GM12878 (cell line): ENCODE data around the gene GRIK4. TPM values are rescaled to one million over a fixed set of nuclear protein-coding genes. Genes with fewer than 3 reads are reported as not detected.

ENCODE experiments used
- ATAC-seq: fragments of 200-7000 bp; cut with Tn5 transposase; 3 replicates; pipeline ENCODE4 v1.9.1; 2020; ENCODE audit warnings: mild to moderate bottlenecking, moderate library complexity
- BruUV-seq: library from RNA; stranded (reverse); fragments of 400-500 nt; replicated peaks from 2 replicates; lab custom pipeline; 2021; lab: Mats Ljungman, UMichigan
- CTCF ChIA-PET: fragments of 300-600 bp; sonication (Branson Sonifier 250); formaldehyde crosslinking; extraction: SDS; loops from one replicate; lab custom pipeline; 2021; ENCODE audit warnings: inconsistent platforms; lab: Yijun Ruan, JAX
- POLR2A ChIA-PET: fragments of 350-600 bp; formaldehyde crosslinking; extraction: SDS; loops from one replicate; lab custom pipeline; 2021; ENCODE audit warnings: inconsistent platforms; lab: Charles Lee
- RAD21 ChIA-PET: fragments of 300-600 bp; sonication (Branson Sonifier 250); formaldehyde crosslinking; loops from one replicate; lab custom pipeline; 2023; ENCODE audit warnings: antibody characterized with exemption; ENCODE audit not compliant: unreplicated experiment; lab: Charles Lee
- SMC1A ChIA-PET: fragments of 300-600 bp; sonication (Branson Sonifier 250); formaldehyde crosslinking; loops from one replicate; lab custom pipeline; 2023; ENCODE audit not compliant: unreplicated experiment, uncharacterized antibody; lab: Charles Lee
- DNase-seq: peaks from one replicate; pipeline ENCODE4 v3.0.0-alpha.2; 2011; ENCODE audit warnings: low read depth, low spot score
- FAIRE-seq: peaks from 3 replicates; lab custom pipeline; 2011; peaks lifted over from hg19 to GRCh38; lab: Jason Lieb, UNC
- H2AFZ ChIP-seq: 2 replicates; pipeline ENCODE4 v1.6.0; 2011; ENCODE audit warnings: low read depth, low read length, control low read depth; ENCODE audit not compliant: control insufficient read depth
- H3K27ac ChIP-seq: 2 replicates; pipeline ENCODE4 v1.5.1; 2011; ENCODE audit warnings: control low read depth; ENCODE audit not compliant: control insufficient read depth, insufficient read depth
- H3K27me3 ChIP-seq, 2 experiments: replicated peaks in 1 of 2; 2 replicates each; pipeline versions ENCODE4 v1.6.0 to v1.6.1; 2011; ENCODE audit warnings: low read length in 1 of 2; ENCODE audit not compliant: control insufficient read depth in 2 of 2, insufficient read depth in 2 of 2
- H3K36me3 ChIP-seq, 2 experiments: 2 replicates each; pipeline ENCODE4 v1.5.1; 2011; ENCODE audit warnings: low read length in 1 of 2; ENCODE audit not compliant: control insufficient read depth in 2 of 2, insufficient read depth in 2 of 2
- H3K4me1 ChIP-seq: 2 replicates; pipeline ENCODE4 v1.6.1; 2011; ENCODE audit warnings: mild to moderate bottlenecking, low read length, moderate library complexity, mixed read lengths; ENCODE audit not compliant: control insufficient read depth, insufficient read depth
- H3K4me2 ChIP-seq: 2 replicates; pipeline ENCODE4 v1.6.0; 2011; ENCODE audit warnings: control low read depth; ENCODE audit not compliant: control insufficient read depth, insufficient read depth
- H3K4me3 ChIP-seq: fragments of 200-600 bp; sonication (generic); 2 replicates; pipeline ENCODE4 v1.5.1; 2016
- H3K79me2 ChIP-seq: 2 replicates; pipeline ENCODE4 v1.6.0; 2011; ENCODE audit warnings: low read length; ENCODE audit not compliant: control insufficient read depth, insufficient read depth
- H3K9ac ChIP-seq: 2 replicates; pipeline ENCODE4 v1.8.0; 2011; ENCODE audit warnings: low read length, control low read depth, mixed read lengths; ENCODE audit not compliant: control insufficient read depth, insufficient read depth
- H3K9me3 ChIP-seq: replicated peaks from 3 replicates; pipeline ENCODE4 v1.5.1; 2011; ENCODE audit warnings: mild to moderate bottlenecking, low read length; ENCODE audit not compliant: control insufficient read depth, insufficient read depth
- H4K20me1 ChIP-seq: 2 replicates; pipeline ENCODE4 v1.6.0; 2011; ENCODE audit not compliant: control insufficient read depth, insufficient read depth
- ASH2L ChIP-seq: fragments of 300-600, 200-600 bp; sonication (generic); IDR thresholded peaks from 2 replicates; pipeline ENCODE4 v1.6.1; 2017; ENCODE audit warnings: low read depth, mild to moderate bottlenecking, borderline replicate concordance
- BRCA1 ChIP-seq: IDR thresholded peaks from 2 replicates; pipeline ENCODE4 v1.6.1; 2011; ENCODE audit warnings: low read depth, low read length, improper control_type of control experiment
- CBX5 ChIP-seq: sonication (generic); IDR thresholded peaks from 2 replicates; pipeline ENCODE4 v1.6.1; 2016; ENCODE audit warnings: low read depth, moderate library complexity, mild to moderate bottlenecking, inconsistent platforms
- CREB1 ChIP-seq: IDR thresholded peaks from 2 replicates; pipeline ENCODE4 v1.6.1; 2012; ENCODE audit warnings: low read depth, mild to moderate bottlenecking, inconsistent platforms
- EED ChIP-seq: sonication (generic); IDR thresholded peaks from 2 replicates; pipeline ENCODE4 v1.6.1; 2016; ENCODE audit warnings: antibody characterized with exemption, low read depth
- GATAD2B ChIP-seq: fragments of 450-650 bp; conservative IDR thresholded peaks from 2 replicates; pipeline ENCODE4 v1.6.1; 2017; ENCODE audit warnings: low read depth, mild to moderate bottlenecking, moderate library complexity
- JUNB ChIP-seq: IDR thresholded peaks from 2 replicates; pipeline ENCODE4 v1.6.1; 2016; ENCODE audit warnings: antibody characterized with exemption, mild to moderate bottlenecking
- MTA3 ChIP-seq: IDR thresholded peaks from 2 replicates; pipeline ENCODE4 v1.6.1; 2012; ENCODE audit warnings: low read length, inconsistent platforms, borderline replicate concordance
- MXI1 ChIP-seq: fragments of 150-350 bp; IDR thresholded peaks from 2 replicates; pipeline ENCODE4 v1.6.1; 2011; ENCODE audit warnings: low read depth, mild to moderate bottlenecking, inconsistent platforms, low read length, improper control_type of control experiment
- MYC ChIP-seq: IDR thresholded peaks from 2 replicates; pipeline ENCODE4 v1.6.1; 2011; ENCODE audit warnings: mild to moderate bottlenecking, low read length, moderate library complexity, inconsistent platforms; ENCODE audit not compliant: insufficient read depth, insufficient replicate concordance, insufficient read length, severe bottlenecking
- POU2F2 ChIP-seq: IDR thresholded peaks from 3 replicates; pipeline ENCODE4 v1.6.1; 2011; ENCODE audit warnings: low read depth, mild to moderate bottlenecking, low read length, borderline replicate concordance
- RAD51 ChIP-seq: fragments of 450-650 bp; IDR thresholded peaks from 2 replicates; pipeline ENCODE4 v1.6.1; 2016; ENCODE audit warnings: moderate library complexity, mild to moderate bottlenecking, inconsistent platforms
- RB1 ChIP-seq: fragments of 450-650 bp; formaldehyde crosslinking; IDR thresholded peaks from 2 replicates; pipeline ENCODE4 v1.6.1; 2017; ENCODE audit warnings: mild to moderate bottlenecking, borderline replicate concordance
- RBBP5 ChIP-seq: fragments of 200-600 bp; sonication (generic); conservative IDR thresholded peaks from 2 replicates; pipeline ENCODE4 v1.6.1; 2016
- RCOR1 ChIP-seq: conservative IDR thresholded peaks from 2 replicates; pipeline ENCODE4 v1.6.1; 2012; ENCODE audit warnings: low read depth, low read length, improper control_type of control experiment
- RUNX3 ChIP-seq: IDR thresholded peaks from 2 replicates; pipeline ENCODE4 v1.6.1; 2012; ENCODE audit warnings: low read length, inconsistent platforms
- SUZ12 ChIP-seq: fragments of 200-600 bp; sonication (generic); IDR thresholded peaks from one replicate; pipeline ENCODE4 v1.6.1; 2018; ENCODE audit warnings: antibody characterized with exemption, mild to moderate bottlenecking; ENCODE audit not compliant: unreplicated experiment
- TARDBP ChIP-seq: IDR thresholded peaks from 2 replicates; pipeline ENCODE4 v1.6.1; 2016; ENCODE audit warnings: borderline replicate concordance
- WGBS: methylation state at CpG from one replicate; pipeline ENCODE4 v1.1.6; 2016; ENCODE audit warnings: low lambda C conversion rate; ENCODE audit not compliant: insufficient replicate concordance, insufficient coverage; ENCODE audit errors: missing lambda C conversion rate; 5-methylcytosine and 5-hydroxymethylcytosine counted together
- in situ Hi-C: fragments of 300-500 bp; cut with MboI; formaldehyde crosslinking; loops from 9 replicates; pipeline ENCODE4 v1.14.3; 2018; ENCODE audit warnings: mixed read lengths
- intact Hi-C: fragments of 100-400 bp; cut with micrococcal nuclease; formaldehyde crosslinking; loops from one replicate; pipeline ENCODE4 v1.14.2; 2022; ENCODE audit not compliant: unreplicated experiment
- polyA plus RNA-seq, 11 experiments: library from polyadenylated mRNA; depleted of rRNA in 4 of 11; unstranded in 6 of 11; stranded (reverse) in 5 of 11; fragments of >200 nt; fragmentation: Nextera tagmentation in 4 of 11; fragmentation: Illumina TruSeq in 1 of 11; extraction: Ambion mirVana in 4 of 11; extraction: Trizol in 1 of 11; gene quantifications; 1 replicate in 1 of 11; 2 replicates in 10 of 11; pipeline versions ENCODE4 v1.2.1 to v1.2.3, GENCODE V29; 2011 to 2016; ENCODE audit warnings: inconsistent platforms in 2 of 11, missing spikeins in 2 of 11, low read depth in 1 of 11
- total RNA-seq, 4 experiments: library from RNA; depleted of rRNA in 3 of 4; stranded (reverse); fragments of >200 nt in 3 of 4; fragmentation: Illumina TruSeq in 1 of 4; extraction: Trizol in 1 of 4; gene quantifications; 2 replicates each; pipeline versions ENCODE4 v1.2.1 to v1.2.3, GENCODE V29; 2013 to 2021

GRIK4 gene
- total and polyA plus RNA-seq, 10 of the 15 experiments (the other 5 are each of a cell fraction or from before 2014, with no cell fraction given) = 0.33 to 3.6 (median 0.72) TPM

DNA sequence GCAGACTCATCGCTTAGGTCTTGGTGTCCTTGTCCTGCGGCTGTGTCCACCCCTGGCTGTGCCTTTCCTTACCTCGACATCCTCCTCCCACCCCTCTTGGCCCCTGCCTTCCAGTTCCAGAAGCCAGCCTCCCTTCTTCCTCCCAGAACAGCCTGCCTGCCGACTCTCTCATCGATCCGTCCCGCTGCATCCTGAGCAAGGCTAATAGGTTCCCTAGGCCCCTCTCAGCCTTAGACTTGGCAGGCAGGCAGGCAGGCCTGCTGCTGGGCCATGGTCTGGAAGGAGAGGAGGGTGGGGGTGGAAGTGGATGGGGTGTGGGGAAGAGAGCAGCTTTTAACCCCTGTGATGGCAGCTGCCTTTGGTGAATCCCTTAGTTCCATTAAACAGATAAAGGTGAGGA, 315.6 kb downstream of the GRIK4 start:
- WGBS = 61% methylated on average over 7 of the region's 7 CpGs
- Histone ChIP-seq H3K79me2 (no peaks in the 10 kb centered on the region), H3K9ac (no peak overlapping the region), H3K27ac (no peak overlapping the region), H3K4me2 (no peak overlapping the region), H2AFZ (no peak overlapping the region), H3K36me3 (no peaks in the 10 kb centered on the region; a peak in 1 of 4 replicates), H3K27me3 (no peaks in the 10 kb centered on the region), H3K9me3 (no peaks in the 10 kb centered on the region), H3K4me1 (no peaks in the 10 kb centered on the region), H4K20me1 (no peaks in the 10 kb centered on the region), H3K4me3 (no peak overlapping the region)
- FAIRE-seq (no peak), ATAC-seq (no peak), DNase-seq (no peak)
- in situ Hi-C loops (no loop called here), intact Hi-C loops (no loop called here)
- no peak for TF ChIP-seq BRCA1
- no peak for TF ChIP-seq CREB1
- TF ChIP-seq GATAD2B = no peak
- no peak for TF ChIP-seq ASH2L
- no peak for TF ChIP-seq MTA3
- TF ChIP-seq RCOR1 = no peak
- TF ChIP-seq RB1 = no peak
- TF ChIP-seq JUNB = no peak
- no TSS peak for BruUV-seq
- POLR2A ChIA-PET = no interaction called here
- RAD21 ChIA-PET = no interaction called here
- CTCF ChIA-PET = interaction anchor here (1.4 kb wide), 1 partner anchor 9 kb away, joined by 3 read pairs; no protein-coding TSS in a partner anchor
- SMC1A ChIA-PET = no interaction called here

GRCh38 chr11:120827820-120828219, 316.3 kb downstream of the GRIK4 start:
- no TSS peak for BruUV-seq
- Histone ChIP-seq H3K4me3 (no peak overlapping the region), H3K4me2 (no peak overlapping the region), H3K4me1 (no peaks in the 10 kb centered on the region), H3K36me3 (no peaks in the 10 kb centered on the region; a peak in 1 of 4 replicates), H2AFZ (no peak overlapping the region), H3K27me3 (no peaks in the 10 kb centered on the region), H3K9me3 (no peaks in the 10 kb centered on the region), H3K27ac (no peak overlapping the region), H3K9ac (no peak overlapping the region), H4K20me1 (no peaks in the 10 kb centered on the region), H3K79me2 (no peaks in the 10 kb centered on the region)
- ATAC-seq (no peak), DNase-seq (no peak), FAIRE-seq (no peak)
- ChIA-PET CTCF (no interaction called here), POLR2A (no interaction called here), SMC1A (no interaction called here), RAD21 (no interaction called here)
- WGBS = 23% methylated on average over 3 of the region's 3 CpGs
- in situ Hi-C loops = no loop called here
- intact Hi-C loops = no loop called here
- TF ChIP-seq EED = no peak
- TF ChIP-seq RUNX3 = no peak
- no peak for TF ChIP-seq MYC
- no peak for TF ChIP-seq RAD51
- TF ChIP-seq SUZ12 = no peak
- no peak for TF ChIP-seq POU2F2
- no peak for TF ChIP-seq RBBP5
- no peak for TF ChIP-seq MTA3
- no peak for TF ChIP-seq TARDBP
- TF ChIP-seq CREB1 = no peak
- no peak for TF ChIP-seq MXI1
- TF ChIP-seq CBX5 = no peak
